GM12801 (cell line): ENCODE measurements around the gene MUC20.

Experiments used
- CTCF ChIP-seq: IDR thresholded peaks from one replicate; pipeline ENCODE4 v1.5.1; 2011; ENCODE audit warnings: control low read depth; ENCODE audit not compliant: insufficient read length; ENCODE audit errors: extremely low read depth

MUC20 gene

DNA sequence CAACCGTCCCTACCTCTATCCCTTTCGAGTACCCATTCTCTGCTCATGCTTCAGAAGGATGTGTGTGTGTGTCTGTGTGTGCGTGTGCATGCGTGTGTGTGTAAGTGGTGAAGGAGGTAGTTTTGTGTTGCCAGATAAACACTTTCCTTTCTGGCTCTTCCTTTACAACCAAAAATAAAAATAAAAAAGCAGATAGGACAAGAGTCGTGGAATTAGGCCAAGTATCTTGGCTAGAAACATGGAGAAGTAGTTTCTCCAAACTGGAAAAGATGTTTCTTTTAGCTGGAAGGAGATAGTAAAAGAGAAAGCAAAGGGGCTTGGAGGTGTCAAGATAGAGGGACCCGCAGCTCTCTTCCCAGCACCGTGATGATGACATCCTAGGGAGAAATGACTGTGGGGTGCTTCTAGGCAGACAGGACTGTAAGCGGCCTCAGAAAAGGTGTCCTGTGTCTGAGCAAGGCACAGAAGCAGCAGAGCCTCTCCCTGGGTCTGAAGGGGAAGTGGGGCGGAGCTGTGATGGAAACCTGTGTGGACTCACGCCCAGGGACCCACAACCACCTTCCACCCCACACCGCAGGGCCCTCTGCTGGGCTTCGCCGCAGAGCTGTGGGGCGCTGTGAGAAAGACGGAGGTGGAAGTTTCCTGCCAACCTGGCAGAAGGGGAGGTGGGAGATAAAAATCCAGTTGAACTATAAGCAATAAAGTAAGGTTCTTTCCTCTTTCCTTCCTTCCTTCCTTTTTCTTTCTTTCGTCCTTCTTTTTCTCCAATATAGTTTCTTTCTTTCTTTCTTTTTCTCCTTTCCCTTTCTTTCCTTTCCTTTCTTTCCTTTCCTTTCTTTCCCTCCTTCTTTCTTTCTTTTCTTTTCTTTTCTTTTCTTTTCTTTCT is 35.3 kb downstream of the MUC20 start:
- no peak for TF ChIP-seq CTCF

GRCh38 chr3:195757438-195757770 is 36.6 kb downstream of the MUC20 start:
- TF ChIP-seq CTCF = no peak

DNA sequence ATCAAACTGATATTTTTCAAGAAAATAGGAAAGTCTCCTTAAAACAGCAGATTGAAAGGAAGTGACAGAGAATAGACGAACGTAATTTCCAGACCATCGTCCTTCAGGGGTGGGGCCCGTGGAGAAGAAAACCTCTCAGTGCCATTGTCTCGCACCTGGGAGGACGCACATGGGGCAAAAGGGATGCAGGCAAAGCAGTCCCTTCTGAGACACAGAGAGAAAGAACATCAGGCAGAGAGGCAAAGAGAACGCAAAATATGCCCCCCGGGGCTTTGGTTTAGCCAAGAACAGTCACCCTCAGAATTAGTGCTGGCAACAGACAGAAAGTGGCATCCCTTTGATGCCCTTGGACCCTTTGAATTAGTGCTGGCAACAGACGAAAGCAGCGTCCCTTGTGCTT is 37.0 kb downstream of the MUC20 start:
- no peak for TF ChIP-seq CTCF

GRCh38 chr3:195758721-195759353 is 38.1 kb downstream of the MUC20 start:
- no peak for TF ChIP-seq CTCF

DNA sequence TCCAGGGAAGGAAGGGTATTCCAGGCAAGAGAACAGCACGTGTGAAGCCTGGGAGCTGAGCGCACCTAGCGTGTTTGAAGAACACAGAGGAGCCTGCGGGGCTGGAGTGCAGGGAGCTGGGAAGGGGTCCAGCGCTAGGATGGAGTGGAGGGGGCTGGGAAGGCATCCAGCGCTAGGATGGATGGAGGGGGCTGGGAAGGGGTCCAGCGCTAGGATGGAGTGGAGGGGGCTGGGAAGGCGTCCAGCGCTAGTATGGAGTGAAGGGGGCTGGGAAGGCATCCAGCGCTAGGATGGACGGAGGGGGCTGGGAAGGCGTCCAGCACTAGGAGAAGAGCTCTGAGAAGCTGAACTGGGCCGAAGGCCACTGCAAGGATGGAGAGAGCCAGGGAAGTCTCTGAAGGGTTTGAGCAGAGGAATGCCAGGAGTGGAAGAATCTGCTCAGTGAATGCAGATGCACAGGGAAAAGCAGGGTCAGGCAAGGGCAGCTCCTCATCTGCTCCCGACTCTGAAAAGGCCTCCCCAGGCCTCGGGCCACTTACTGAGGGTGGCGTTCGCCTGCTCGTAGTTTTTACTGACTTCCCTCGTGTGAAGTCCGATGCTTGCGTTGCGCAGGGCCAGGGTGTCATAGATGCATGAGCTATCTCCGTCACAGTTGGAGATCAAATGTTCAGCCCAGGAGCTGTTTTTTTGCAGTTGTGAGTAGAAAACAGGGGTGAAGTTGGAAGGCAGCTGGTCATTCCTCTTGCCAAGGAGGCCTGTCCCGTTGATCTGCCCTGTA is 39.8 kb downstream of the MUC20 start:
- no peak for TF ChIP-seq CTCF

DNA sequence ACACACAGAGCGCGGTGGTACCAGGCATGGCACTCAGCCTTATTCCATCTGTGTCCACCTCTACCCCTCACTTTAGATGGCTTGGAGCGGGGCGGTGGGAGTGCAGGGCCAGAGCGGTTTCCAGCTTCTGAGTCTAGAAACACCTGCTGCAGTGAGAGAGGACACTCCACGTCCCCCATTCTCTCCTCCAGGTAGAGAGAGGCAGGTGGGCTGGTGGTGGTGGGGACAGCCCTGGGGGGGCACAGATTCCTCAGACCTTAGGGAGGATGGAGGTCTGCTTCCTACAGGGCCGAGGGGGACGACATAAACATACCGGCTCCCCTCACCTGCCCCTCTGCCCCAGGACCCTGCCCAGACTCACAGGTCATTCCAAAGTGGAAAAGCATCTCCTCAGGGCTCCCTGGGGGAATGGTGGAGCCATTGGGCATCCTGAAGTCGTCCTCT is 40.4 kb downstream of the MUC20 start:
- no peak for TF ChIP-seq CTCF

DNA sequence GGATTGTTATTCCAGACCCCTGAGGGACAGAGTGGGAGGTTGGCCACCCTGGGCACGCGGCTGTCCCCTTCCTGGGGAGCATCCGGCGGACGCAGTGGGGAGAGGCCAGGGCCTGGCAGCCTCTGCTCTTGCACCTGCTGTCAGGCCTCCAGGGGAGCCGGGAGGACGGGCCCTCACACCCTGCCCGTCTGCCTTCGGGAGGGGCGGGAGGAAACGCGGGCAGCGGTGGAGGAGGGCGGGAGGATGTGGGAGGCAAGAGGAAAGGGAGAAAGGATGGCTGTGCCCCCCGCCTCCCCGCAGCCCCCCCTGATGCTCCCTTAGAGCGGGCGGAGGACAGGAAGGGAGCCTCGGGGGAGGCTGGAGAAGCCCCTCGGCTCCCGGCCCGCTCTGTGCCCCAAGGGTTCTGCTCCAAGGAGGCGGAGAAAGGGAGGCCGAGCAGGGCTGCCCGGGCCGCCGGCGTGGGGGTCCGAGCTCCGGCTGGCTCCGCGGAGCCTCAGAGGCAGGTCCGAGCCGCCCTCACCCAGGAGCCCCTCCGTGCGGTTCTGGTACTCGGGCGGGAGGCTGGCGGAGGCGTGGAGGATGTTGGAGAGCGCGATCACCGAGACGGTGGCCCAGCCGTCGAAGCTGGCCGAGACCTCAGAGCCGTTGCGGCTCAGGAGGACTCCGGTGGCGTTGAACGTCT is 40.9 kb downstream of the MUC20 start:
- TF ChIP-seq CTCF = no peak
